HG03103 (cell line): Measurements from ENCODE around the gene SH3D21.

ENCODE experiments used
- ATAC-seq: cut with Tn5 transposase; IDR thresholded peaks from one replicate; pipeline ENCODE4 v1.9.1; 2021; ENCODE audit warnings: low read depth; ENCODE audit not compliant: unreplicated experiment

Gene SH3D21

DNA sequence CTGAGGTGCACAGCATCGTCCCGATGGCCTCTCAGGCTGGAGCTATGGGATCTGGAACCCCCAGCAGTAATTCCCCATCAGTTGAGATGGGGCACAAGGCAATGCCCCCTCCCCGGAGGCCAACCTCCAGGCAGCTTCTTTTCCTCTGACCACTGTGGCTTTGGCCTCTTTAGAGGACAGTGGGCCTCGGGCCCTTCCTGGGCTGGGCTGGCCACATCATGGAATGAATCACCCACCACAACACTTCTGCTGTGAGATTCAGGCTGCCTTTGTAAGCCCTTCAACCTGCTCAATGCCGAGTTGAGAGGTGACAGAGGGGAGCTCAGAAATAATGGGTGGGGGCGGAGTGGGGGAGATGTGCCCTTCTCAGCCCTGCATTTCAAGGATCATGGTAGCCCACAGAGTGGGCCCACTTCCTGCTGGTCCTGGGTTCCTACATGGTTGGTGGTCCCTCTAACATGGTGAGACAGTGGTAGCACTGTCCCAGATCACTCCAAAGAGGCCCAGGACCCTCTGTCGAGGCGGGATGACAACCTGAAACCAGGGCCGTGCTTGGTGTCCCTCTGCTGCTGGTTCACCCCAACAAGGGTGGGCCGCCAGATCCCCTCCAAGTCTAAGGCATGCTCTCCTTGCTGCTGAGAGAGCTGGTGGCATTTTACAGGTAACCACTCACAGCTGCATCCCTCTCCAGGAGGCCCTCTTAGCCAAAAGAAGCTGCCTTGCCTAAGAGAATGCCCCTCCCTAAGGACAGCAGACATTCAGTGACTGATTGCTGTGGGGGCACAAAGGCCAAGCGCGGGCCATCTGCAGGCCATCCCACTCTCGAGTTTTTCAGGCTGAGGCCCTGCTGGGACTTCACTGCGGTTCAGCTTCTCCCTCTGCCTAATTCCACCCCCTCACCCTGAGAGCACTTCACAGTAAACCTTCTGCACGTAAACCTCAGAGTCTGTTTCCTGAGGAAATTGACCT is 47.0 kb downstream of the SH3D21 start:
- ATAC-seq: no peak

DNA sequence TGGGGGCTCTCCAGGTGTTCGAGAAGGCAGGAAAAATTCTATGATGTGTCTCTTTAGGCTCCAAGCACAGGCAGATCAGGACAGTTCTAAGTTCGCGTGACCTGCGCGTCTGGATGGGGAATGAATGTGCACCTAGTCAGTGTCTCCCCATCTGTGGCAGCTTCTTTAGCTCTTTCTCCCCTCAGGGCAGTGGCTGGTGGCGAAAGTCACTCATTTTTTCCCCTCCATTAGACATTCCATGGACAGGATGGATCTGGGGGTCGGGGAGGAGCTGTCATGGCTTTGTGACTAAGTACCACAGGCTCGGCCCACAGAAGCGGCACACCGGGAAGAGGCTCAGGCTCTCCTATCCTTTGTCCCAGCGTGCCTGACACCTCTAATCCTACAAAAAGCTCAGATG is 48.3 kb downstream of the SH3D21 start:
- ATAC-seq: no peak

DNA sequence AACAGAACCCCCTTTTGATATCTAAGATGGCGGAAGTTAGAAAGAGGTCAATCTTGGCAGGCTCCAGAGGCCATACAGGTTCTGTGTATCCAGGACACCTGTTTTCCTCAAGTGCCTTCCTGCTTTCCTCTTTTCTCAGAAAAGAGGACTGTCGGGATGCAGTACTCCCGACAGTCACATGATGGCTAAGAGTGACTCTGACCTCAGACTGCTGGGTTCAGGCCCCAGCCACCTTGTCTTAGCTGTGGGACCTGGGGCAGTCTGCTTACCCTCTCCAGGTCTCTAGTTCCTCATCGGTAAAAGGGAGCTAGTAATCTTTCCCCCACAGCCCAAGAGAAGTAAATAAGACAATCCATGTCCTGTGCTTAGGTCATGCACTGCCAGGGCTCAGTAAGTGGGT is 49.6 kb downstream of the SH3D21 start:
- no peak for ATAC-seq

DNA sequence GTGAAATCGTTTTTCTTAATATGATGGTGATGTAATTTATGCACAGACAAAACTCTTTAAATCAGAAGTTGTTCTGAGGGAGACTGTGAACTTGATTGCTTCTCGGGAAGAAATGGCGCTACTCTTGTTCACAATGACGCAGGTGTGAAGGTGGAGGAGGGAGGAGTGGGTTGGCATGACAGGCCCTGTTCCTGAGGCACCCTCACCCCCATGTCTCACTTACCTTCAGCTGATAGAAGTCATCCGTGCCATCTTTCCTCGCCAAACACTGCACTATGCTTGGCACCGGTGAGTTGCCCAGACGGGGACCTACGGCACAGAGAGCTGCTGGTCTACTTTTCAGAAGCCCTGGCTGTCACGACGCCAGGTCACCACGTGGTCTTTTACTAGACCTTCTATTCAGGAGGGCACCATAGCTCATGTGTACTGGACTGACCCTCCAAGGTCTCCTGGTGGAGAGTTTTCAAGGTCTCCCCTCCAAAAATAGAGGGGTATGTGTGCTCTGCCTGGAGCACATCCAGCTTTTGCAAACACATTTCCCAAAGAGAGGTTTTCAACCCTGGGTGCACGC is 52.4 kb downstream of the SH3D21 start:
- ATAC-seq: no peak

DNA sequence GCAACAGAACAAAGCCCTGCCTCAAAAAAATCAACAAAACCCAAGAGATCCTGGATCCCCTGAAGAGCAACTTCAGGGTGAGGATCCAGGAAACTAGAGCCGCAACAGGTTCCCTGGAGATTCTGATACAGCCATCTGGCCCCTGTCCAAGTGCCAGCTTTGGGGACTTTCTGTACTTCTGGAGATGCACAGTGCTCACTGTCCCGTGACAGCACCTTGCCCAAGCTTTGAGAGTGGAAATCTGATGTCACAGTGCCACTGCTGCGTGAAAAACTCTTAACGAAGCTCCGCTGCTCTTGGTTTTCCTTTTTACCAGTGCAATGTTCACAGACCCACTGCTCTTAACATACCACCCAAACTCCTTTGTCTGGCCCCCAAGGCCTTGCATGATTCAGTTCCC is 53.2 kb downstream of the SH3D21 start:
- ATAC-seq: no peak

DNA sequence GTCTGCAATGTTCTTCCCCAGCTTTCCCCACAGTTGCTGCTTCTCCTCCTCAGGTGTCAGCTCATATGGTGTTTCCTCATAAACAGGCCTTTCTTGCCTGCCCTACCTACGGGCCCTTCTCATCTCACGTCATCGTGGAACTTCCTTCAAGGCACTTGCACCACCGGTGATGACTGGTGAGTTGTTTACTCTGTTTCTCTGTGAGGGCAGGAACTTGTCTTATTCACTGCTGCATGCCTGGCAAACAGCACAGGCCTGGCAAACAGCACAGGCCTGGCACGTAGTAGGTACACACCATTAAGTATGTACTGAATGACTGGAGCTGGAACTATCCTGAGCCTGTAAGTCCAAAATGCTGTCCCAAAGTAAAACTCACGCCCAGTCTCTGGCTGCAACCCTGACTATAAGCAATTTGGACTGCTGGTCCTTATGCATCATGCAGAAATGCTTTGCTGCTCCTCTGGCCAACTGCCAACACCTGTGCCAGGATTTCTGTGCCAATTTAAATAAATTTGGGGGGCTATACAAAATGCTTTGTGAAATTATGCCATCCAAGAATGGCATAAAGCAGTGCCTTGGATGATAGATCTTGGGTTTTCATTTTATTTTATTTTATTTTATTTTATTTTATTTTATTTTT is 53.9 kb downstream of the SH3D21 start:
- no peak for ATAC-seq

DNA sequence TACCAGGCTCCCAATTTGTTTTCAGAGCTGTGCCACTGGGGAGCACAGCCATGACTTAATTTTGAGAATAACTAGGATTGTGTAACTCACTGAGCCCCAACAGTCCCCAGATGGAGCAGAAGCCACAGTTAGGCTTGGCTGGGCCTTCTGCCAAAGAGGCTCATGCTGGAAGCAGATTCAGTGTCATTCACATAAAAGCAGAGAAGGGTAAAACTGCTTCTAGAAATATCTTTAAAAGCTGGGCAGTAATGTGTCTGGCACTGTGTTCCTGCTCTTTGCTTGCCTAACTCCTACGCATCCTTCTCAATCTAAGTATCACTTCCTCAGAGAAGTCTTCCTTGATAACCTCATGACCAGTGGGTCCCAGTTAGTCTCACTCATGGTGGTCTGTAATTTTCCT is 59.2 kb downstream of the SH3D21 start:
- ATAC-seq: no peak

DNA sequence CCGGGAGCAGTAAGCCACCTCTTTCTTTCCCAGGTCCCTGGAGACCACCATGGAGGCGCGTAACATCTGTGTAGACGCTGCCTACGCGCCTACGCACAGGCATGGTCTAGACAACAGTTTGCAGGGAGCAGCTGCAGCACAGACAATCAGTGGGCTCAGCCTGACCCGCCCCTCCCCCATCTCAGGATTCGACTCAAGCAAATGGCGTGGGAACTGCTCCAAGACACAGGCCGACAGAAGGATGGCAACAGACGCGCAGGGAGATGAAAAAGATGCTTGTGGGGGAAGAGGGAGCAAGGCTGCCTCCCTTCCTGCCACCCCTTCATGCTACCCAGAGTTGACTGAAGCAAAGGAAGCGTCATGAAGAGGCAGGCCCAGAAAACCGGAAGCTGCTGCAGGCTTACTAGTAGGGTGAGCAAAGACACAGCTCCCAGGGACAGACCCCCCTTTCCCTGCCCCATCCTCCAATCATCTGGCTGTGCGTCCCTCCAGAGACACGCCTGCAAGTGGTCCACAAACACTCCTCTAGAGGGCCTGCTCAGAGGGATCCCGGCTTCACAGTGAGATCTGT is 60.0 kb downstream of the SH3D21 start:
- ATAC-seq: no peak

DNA sequence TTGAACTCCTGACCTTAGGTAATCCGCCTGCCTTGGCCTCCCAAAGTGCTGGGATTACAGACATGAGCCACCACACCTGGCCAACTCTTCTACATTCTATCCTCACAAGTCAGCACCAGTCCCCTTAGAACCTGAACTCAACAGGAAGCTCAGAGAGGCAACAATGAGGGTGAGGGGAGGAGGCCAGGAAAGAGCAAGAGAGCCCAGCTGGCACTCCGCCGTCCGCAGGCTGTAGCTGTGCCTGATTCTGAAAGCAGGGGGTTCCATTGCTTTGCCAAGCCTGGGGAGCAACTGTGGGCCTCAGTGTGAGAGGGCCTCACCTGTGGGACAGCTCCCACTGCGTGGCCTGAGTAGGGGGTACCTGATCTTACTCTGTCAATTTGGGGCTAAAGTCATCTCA is 60.9 kb downstream of the SH3D21 start:
- ATAC-seq: no peak

DNA sequence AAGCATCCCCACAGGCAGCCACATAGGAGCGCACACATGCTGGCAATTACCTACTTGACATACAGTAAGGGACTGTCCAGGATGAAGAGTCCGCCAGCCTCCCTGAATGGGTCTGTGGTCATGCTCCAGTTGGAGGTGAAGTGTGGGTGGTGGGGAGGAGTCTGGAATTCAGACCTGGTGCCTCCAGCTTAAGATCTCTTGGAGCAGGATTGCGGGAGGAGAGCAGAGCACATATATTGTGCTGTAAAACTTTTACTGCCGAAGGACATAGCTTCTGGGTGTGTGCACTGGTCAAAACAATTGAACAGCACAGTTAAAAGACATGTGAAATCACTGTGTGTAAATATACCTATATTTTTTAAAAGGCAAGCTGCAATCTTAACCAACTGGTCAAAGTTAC is 61.6 kb downstream of the SH3D21 start:
- no peak for ATAC-seq

DNA sequence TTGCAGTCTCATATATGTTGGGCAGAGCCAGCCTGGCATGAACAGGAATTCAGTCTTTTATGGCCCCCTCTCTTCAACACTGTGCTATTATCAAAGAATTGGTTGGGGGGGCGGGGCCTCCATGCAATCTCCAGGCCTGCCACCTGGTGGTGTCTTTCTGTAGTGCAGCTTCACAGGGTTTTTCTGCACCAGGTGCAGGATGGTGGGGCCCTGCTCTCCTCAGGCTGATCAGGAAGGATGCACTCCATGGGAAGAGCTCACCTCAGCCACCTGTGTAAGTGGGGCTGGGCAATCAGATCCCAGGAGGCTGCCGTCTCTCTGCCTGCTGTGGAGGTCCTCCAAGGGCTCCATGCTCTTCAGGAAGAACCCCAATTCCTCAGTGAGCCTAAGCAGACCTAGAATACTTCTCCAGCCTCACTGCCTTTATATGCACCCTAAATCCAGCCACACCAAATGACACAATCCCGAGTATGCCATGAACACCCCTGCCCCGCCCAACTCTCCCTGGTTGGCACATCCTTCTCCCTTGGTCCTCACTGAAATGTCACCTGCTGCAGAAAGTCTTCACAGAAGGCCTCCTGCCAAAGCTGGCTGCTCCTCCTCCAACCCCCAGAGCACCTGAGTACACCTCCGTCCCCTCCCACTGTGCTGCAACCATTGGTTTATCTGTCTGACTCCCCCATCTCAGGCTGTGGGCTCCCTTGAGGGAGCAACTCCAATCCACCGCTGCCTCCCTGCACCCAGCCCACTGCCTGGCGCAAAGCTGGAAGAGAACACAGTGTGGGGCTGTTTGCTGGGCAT is 63.1 kb downstream of the SH3D21 start:
- no peak for ATAC-seq
